Ovary (tissue), 9 donors: Measurements from ENCODE around the gene EPB41L2. TPM values are rescaled to one million over a fixed set of nuclear protein-coding genes. Genes with fewer than 3 reads are reported as not detected.

Source experiments
- DNase-seq, 5 donors: peaks; one replicate each; pipeline ENCODE4 v3.0.0-alpha.2; 2019 to 2020
- H3K27ac ChIP-seq, 2 donors: fragments of 200-600 bp; one replicate each; pipeline versions ENCODE4 v1.5.1 to v1.8.0; 2019 to 2022
- H3K27me3 ChIP-seq: fragments of 200-600 bp; one replicate; pipeline ENCODE4 v1.8.0; 2022
- H3K36me3 ChIP-seq: fragments of 200-600 bp; sonication (generic); one replicate; pipeline ENCODE4 v1.5.1; 2019
- H3K4me1 ChIP-seq: one replicate; pipeline ENCODE4 v1.8.1; 2013; ENCODE audit warnings: mild to moderate bottlenecking, moderate library complexity; ENCODE audit not compliant: insufficient read depth
- H3K4me3 ChIP-seq: fragments of 200-600 bp; sonication (generic); one replicate; pipeline ENCODE4 v1.5.1; 2017
- H3K9me3 ChIP-seq, 2 donors: fragments of 200-600 bp in 1 of 2; sonication (generic) in 1 of 2; one replicate each; pipeline versions ENCODE4 v1.5.1 to v1.8.1; 2013 to 2019; ENCODE audit warnings: mild to moderate bottlenecking in 1 of 2, moderate library complexity in 1 of 2
- EP300 ChIP-seq: sonication (generic); formaldehyde crosslinking; IDR thresholded peaks from one replicate; pipeline ENCODE4 v1.6.1; 2017; ENCODE audit warnings: antibody characterized with exemption
- POLR2A ChIP-seq: fragments of 450-650 bp; IDR thresholded peaks from one replicate; pipeline ENCODE4 v1.6.1; 2017; ENCODE audit warnings: antibody characterized with exemption, mild to moderate bottlenecking, moderate library complexity
- WGBS, 3 donors: extraction: QIAGEN DNeasy Blood & Tissue Kit in 1 of 3; methylation state at CpG; one replicate each; pipeline versions ENCODE4 v1.1.5 to v1.1.7; 2013 to 2017; 5-methylcytosine and 5-hydroxymethylcytosine counted together
- intact Hi-C, 4 donors: fragments of 100-400 bp; cut with DNase I; formaldehyde crosslinking; loops; one replicate each; pipeline versions ENCODE4 v1.11.0 to v1.15.1; 2022 to 2023
- polyA plus RNA-seq, 2 donors: library from polyadenylated mRNA; stranded (reverse); fragments of 200-250 nt in 1 of 2; fragments of 350-450 nt in 1 of 2; fragmentation: Illumina TruSeq in 1 of 2; extraction: RNeasy Lipid Tissue Mini Kit (QIAGEN cat#74804) in 1 of 2; gene quantifications; one replicate each; pipeline ENCODE4 v1.2.3, GENCODE V29; 2013 to 2014
- total RNA-seq, 7 donors: library from RNA; depleted of rRNA in 2 of 7; stranded (reverse); fragments of >200 nt in 2 of 7; fragmentation: NEBNext Ultra II Directional in 3 of 7; extraction: Animal tissue kit (Norgen Biotek cat#: 25700) in 3 of 7; gene quantifications; one replicate each; pipeline versions ENCODE4 v1.1.0 to v1.2.4, GENCODE V29; 2016 to 2023
- TF ChIP-seq, protein P1 (sequence below), 3 donors: fragments of 450-650 bp in 2 of 3; fragments of 200-600 bp in 1 of 3; IDR thresholded peaks; one replicate each; pipeline versions ENCODE4 v1.5.1 to v1.8.0; 2016 to 2022; ENCODE audit warnings: antibody characterized with exemption in 3 of 3, mild to moderate bottlenecking in 1 of 3
- donor health status: DM: no; HTN: no; CAD: no; lungs with moderate emphysema.
- donor health status: DM: no; HTN: no; CAD: no.
- donor health status: Bipolar disorder and iron deficiency.
- donor health status: DM: yes; HTN: yes; CAD: no.
- donor health status: DM: no; HTN: no; CAD: no.
- donor health status: DM: yes; HTN: yes; CAD: no.

Gene EPB41L2
- total and polyA plus RNA-seq, 9 donors = 49.8 to 294 (median 204) TPM

DNA sequence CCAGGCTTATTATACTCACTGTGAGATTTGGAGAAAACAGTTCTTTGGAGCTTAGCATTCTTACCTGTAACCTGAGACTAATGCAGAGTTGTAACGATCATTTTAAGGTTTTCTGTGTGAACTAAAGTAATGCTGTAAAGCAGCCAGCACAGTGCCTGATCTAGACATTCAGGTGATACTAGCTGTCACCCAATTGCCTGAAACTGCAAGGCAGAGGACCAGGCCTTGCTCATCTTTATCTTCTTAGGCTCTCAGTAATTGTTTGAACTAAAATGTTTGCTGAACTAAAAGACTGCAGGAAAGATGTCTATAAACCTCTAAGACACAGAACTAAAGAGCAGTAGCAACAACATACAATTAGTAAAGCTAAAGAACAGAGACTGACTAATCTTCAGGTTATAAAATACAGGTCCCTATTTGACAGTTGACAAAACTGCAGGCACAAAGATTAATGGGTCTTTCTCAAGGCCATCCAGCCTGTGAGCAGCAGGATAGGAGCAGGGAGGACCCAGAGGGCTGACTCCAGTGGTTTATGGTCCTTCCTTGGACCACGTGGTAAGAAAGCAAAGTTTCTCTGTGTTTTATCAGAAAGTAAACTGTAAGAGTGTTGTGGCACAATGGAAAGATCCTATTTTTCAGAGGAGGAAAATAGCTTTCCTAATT, 204.4 kb downstream of the EPB41L2 start:
- 34 to 48% (median 39%) methylated on average over 2 of the region's 2 CpGs for WGBS, 3 donors
- no peak for TF ChIP-seq POLR2A
- peaks cover 3% of the 10 kb centered on the region for H3K27me3 ChIP-seq
- intact Hi-C loops = no loop called here
- H3K9me3 ChIP-seq = no peaks in the 10 kb centered on the region
- H3K4me3 ChIP-seq = no peak overlapping the region
- no peaks in the 10 kb centered on the region for H3K4me1 ChIP-seq
- no peaks in the 10 kb centered on the region for H3K36me3 ChIP-seq
- DNase-seq = no peak
- H3K27ac ChIP-seq = no peak overlapping the region

DNA sequence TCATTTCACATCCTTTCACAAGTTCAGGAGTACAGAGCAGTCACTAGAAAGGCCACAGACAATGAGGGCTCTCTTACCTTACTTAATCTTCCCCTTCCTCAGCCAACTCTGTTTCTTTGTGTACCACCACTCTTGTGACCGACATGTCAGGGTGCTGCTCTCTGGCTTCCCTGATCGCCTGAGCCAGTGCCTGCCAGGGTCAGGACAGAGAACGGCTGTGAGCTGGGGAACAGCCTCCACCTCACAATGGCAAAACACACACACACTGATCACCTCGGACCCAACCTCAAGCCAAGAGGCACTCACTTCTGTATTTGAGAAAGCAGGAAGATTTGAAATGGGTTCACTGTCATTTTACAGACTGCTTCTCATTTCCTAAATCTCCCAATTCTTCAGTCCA, 205.0 kb downstream of the EPB41L2 start:
- no peak for DNase-seq
- Histone ChIP-seq H3K4me1 (no peaks in the 10 kb centered on the region), H3K27ac (no peak overlapping the region), H3K36me3 (no peaks in the 10 kb centered on the region), H3K4me3 (no peak overlapping the region), H3K9me3 (no peaks in the 10 kb centered on the region), H3K27me3 (peaks cover 3% of the 10 kb centered on the region)
- intact Hi-C loops = no loop called here
- 83 to 91% (median 88%) methylated on average over 4 of the region's 4 CpGs for WGBS, 3 donors
- no peak for TF ChIP-seq POLR2A

DNA sequence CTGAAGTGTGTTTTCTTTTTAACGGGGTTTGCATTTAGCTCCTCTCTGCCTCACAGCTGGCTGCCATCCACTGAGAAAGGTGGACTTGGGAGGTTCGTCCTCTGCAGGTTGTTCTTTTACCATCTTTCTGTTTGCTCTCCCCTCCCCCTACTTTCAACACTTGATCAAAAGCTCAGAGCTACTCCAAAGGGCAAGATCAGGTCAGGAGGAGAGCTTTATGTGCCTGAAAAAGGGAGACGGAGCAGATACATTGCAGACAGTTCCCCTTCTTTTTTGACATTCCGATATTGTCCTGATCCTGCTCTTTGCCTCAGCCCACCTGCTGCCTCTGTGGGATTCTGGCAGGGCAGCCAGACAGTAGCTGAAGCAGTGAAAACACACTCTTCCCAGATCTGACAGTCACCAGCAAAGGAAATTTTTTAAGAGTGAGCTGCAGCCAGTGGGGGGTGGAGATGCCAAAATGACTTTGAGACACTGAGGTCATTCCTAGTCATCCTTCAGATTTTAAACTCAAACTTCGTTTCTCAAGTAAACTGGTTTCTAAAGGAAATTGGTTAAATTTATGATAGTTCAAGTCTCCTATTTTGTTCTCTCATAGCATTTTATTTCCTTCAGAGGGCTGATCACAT, 209.4 kb downstream of the EPB41L2 start:
- DNase-seq = no peak
- intact Hi-C loops = no loop called here
- Histone ChIP-seq H3K4me3 (no peak overlapping the region), H3K36me3 (no peaks in the 10 kb centered on the region), H3K27ac (no peak overlapping the region), H3K4me1 (no peaks in the 10 kb centered on the region), H3K27me3 (peaks cover 3% of the 10 kb centered on the region), H3K9me3 (no peaks in the 10 kb centered on the region)
- TF ChIP-seq POLR2A = no peak
- TF ChIP-seq EP300 = no peak
- TF ChIP-seq, protein P1, sequence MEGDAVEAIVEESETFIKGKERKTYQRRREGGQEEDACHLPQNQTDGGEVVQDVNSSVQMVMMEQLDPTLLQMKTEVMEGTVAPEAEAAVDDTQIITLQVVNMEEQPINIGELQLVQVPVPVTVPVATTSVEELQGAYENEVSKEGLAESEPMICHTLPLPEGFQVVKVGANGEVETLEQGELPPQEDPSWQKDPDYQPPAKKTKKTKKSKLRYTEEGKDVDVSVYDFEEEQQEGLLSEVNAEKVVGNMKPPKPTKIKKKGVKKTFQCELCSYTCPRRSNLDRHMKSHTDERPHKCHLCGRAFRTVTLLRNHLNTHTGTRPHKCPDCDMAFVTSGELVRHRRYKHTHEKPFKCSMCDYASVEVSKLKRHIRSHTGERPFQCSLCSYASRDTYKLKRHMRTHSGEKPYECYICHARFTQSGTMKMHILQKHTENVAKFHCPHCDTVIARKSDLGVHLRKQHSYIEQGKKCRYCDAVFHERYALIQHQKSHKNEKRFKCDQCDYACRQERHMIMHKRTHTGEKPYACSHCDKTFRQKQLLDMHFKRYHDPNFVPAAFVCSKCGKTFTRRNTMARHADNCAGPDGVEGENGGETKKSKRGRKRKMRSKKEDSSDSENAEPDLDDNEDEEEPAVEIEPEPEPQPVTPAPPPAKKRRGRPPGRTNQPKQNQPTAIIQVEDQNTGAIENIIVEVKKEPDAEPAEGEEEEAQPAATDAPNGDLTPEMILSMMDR (IDR thresholded peaks at IDR 0.05) = no peak
- WGBS, 3 donors = 42 to 54% (median 51%) methylated on average over 5 of the region's 5 CpGs

DNA sequence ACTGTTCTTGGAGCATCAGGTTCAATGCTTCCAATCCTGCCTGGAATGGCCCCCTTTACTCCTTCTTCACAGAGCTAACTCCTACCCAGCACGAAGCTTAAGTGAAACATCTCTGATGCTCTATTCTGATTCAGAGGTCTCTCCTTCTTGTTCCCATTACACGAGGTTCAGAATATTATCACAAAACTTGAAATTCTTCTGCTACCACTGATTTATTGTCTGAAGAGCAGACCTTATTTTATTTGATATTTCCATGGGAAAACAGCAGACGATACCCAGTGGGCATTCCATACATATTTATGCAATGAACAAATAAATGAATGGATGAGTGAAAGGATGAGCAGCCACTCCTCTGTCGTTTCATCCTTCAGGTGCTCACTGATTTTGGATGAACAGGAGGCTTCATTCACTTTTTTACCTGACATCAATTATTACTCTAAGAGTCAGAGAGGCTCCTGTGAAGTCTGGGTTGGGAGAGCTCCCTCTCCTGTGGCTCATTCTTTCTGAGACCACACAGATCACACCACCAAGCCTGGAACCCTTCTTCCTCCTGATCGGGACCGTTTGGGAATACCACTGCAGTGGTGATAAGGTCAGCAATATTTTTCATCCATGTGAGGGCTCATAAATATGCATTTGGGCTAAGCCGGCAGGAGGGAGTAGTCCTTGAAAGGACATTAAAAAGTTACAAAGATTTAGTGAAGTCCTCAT, 210.0 kb downstream of the EPB41L2 start:
- 29 to 39% (median 34%) methylated on average over 7 of the region's 7 CpGs for WGBS, 3 donors
- H3K9me3 ChIP-seq = no peaks in the 10 kb centered on the region
- DNase-seq = no peak
- intact Hi-C loops = no loop called here
- H3K27ac ChIP-seq = no peak overlapping the region
- H3K36me3 ChIP-seq = no peaks in the 10 kb centered on the region
- H3K4me1 ChIP-seq = peaks cover 1% of the 10 kb centered on the region
- TF ChIP-seq, protein P1 (IDR thresholded peaks at IDR 0.05) = no peak
- no peak for TF ChIP-seq POLR2A
- no peak for TF ChIP-seq EP300
- no peak overlapping the region for H3K4me3 ChIP-seq
- peaks cover 3% of the 10 kb centered on the region for H3K27me3 ChIP-seq

DNA sequence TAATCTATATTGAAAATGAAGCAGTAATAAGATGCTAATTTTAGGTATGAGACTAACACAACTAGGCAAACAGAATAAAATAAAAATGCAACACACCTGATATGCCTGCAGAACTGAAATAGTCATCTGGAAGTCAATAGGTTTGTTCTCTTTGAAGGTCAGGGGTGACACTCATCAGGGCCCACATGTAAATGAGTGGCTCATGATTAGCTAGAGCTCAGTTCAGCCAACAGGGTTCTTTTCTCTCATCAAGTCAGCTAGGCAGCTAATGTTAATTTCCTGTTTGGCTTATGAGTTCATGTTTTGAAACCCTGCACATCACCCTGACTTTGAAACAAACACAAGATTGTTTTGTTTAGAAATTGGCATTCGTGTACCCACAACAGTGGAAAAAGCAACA, 212.0 kb downstream of the EPB41L2 start:
- no peak overlapping the region for H3K27ac ChIP-seq
- H3K4me3 ChIP-seq = no peak overlapping the region
- intact Hi-C loops = no loop called here
- peaks cover 3% of the 10 kb centered on the region for H3K4me1 ChIP-seq
- no peaks in the 10 kb centered on the region for H3K36me3 ChIP-seq
- 41 to 68% (median 46%) methylated on average over 1 of the region's 1 CpG for WGBS, 3 donors
- no peaks in the 10 kb centered on the region for H3K9me3 ChIP-seq
- no peak for DNase-seq
- TF ChIP-seq POLR2A (no peak), EP300 (no peak)
- TF ChIP-seq, protein P1 (IDR thresholded peaks at IDR 0.05) = no peak
- no peaks in the 10 kb centered on the region for H3K27me3 ChIP-seq
